Measurements from ENCODE around the gene GPR34.
"Not testable (repeated sequence)": the region's sequence is repeated elsewhere in the genome, so short reads cannot be mapped to it uniquely, and the experiment has no call there.

Gene GPR34

GRCh38 chrX:41688835-41689234, at the start of gene GPR34:
Gene GPR34, plus strand, starts transcription at chrX:41688973. Its CDS starts 6,661 bp downstream, at chrX:41695634.
- no peak for DNase-seq

- not testable (repeated sequence) for DNase-seq
Observed at GRCh38 chrX:41646201-41646600, 42.6 kb upstream of the GPR34 start.

- no peak for DNase-seq
Observed at GRCh38 chrX:41653125-41653524, 35.6 kb upstream of the GPR34 start.

GRCh38 chrX:41655101-41655500, 33.7 kb upstream of the GPR34 start:
- no peak for DNase-seq

- DNase-seq, result no peak
Observed at GRCh38 chrX:41655631-41656030, 33.1 kb upstream of the GPR34 start.

GRCh38 chrX:41661366-41662095, 27.2 kb upstream of the GPR34 start:
- no peak for DNase-seq

GRCh38 chrX:41664375-41664901, 24.3 kb upstream of the GPR34 start:
- no peak for DNase-seq

GRCh38 chrX:41664908-41665307, 23.9 kb upstream of the GPR34 start:
- DNase-seq, result no peak

GRCh38 chrX:41665686-41666085, 23.1 kb upstream of the GPR34 start:
- DNase-seq, result no peak

- DNase-seq, result no peak
Observed at GRCh38 chrX:41666251-41666650, 22.5 kb upstream of the GPR34 start.

GRCh38 chrX:41667631-41668030, 21.1 kb upstream of the GPR34 start:
- no peak for DNase-seq

- no peak for DNase-seq
Observed at GRCh38 chrX:41670112-41670511, 18.7 kb upstream of the GPR34 start.

- no peak for DNase-seq
Observed at GRCh38 chrX:41671082-41671481, 17.7 kb upstream of the GPR34 start.

- no peak for DNase-seq
Observed at GRCh38 chrX:41672643-41673042, 16.1 kb upstream of the GPR34 start.

- DNase-seq, result not testable (repeated sequence)
Observed at GRCh38 chrX:41676361-41676760, 12.4 kb upstream of the GPR34 start.

GRCh38 chrX:41677183-41678060, 11.4 kb upstream of the GPR34 start:
- no peak for DNase-seq

- DNase-seq, result no peak
Observed at GRCh38 chrX:41684138-41684537, 4.6 kb upstream of the GPR34 start.

GRCh38 chrX:41684940-41685339, 3.8 kb upstream of the GPR34 start:
- DNase-seq, result no peak

- no peak for DNase-seq
Observed at GRCh38 chrX:41686788-41687187, 2.0 kb upstream of the GPR34 start.

GRCh38 chrX:41688156-41688555, 617 bp upstream of the GPR34 start:
- no peak for DNase-seq

- DNase-seq, result no peak
Observed at GRCh38 chrX:41689711-41690110, 938 bp downstream of the GPR34 start.

GRCh38 chrX:41692162-41692749, 3.5 kb downstream of the GPR34 start:
- DNase-seq, result no peak

- no peak for DNase-seq
Observed at GRCh38 chrX:41693024-41693423, 4.3 kb downstream of the GPR34 start.

- no peak for DNase-seq
Observed at GRCh38 chrX:41695426-41695825, 6.7 kb downstream of the GPR34 start.
